GM23248 (cell line): ENCODE results near the gene MXRA8. TPM values are rescaled to one million over a fixed set of nuclear protein-coding genes. Genes with fewer than 3 reads are reported as not detected.

Source experiments
- DNase-seq: peaks from one replicate; pipeline ENCODE4 v3.0.0-alpha.2; 2015
- H2AFZ ChIP-seq: fragments of 200-600 bp; sonication (generic); 2 replicates; pipeline ENCODE4 v1.6.1; 2016; ENCODE audit warnings: antibody characterized with exemption
- H3F3A ChIP-seq: fragments of 200-600 bp; sonication (generic); 2 replicates; pipeline ENCODE4 v1.6.1; 2016; ENCODE audit warnings: mild to moderate bottlenecking, antibody characterized with exemption, mixed run types; ENCODE audit not compliant: insufficient read depth
- H3K27ac ChIP-seq: fragments of 200-600 bp; sonication (generic); 2 replicates; pipeline ENCODE4 v1.5.1; 2016; ENCODE audit warnings: mild to moderate bottlenecking
- H3K27me3 ChIP-seq: fragments of 200-600 bp; sonication (generic); replicated peaks from 2 replicates; pipeline ENCODE4 v1.6.1; 2016; ENCODE audit warnings: mild to moderate bottlenecking; ENCODE audit not compliant: insufficient read depth
- H3K36me3 ChIP-seq: fragments of 200-600 bp; sonication (generic); 2 replicates; pipeline ENCODE4 v1.6.1; 2016; ENCODE audit warnings: low read depth, mild to moderate bottlenecking
- H3K4me1 ChIP-seq: fragments of 200-600 bp; sonication (generic); 2 replicates; pipeline ENCODE4 v1.6.1; 2016; ENCODE audit warnings: mild to moderate bottlenecking; ENCODE audit not compliant: insufficient read depth
- H3K4me2 ChIP-seq: fragments of 200-600 bp; sonication (generic); one replicate; pipeline ENCODE4 v1.6.1; 2016; ENCODE audit warnings: mild to moderate bottlenecking; ENCODE audit not compliant: unreplicated experiment
- H3K4me3 ChIP-seq: fragments of 200-600 bp; sonication (generic); 2 replicates; pipeline ENCODE4 v1.5.1; 2016; ENCODE audit warnings: mild to moderate bottlenecking
- H3K79me2 ChIP-seq: fragments of 200-600 bp; sonication (generic); 2 replicates; pipeline ENCODE4 v1.6.1; 2016; ENCODE audit warnings: mild to moderate bottlenecking; ENCODE audit not compliant: insufficient read depth
- H3K9ac ChIP-seq: fragments of 200-600 bp; sonication (generic); 2 replicates; pipeline ENCODE4 v1.6.1; 2016; ENCODE audit warnings: mild to moderate bottlenecking
- H3K9me2 ChIP-seq: fragments of 200-600 bp; sonication (generic); 2 replicates; pipeline ENCODE4 v1.6.1; 2016; ENCODE audit warnings: mixed run types, mild to moderate bottlenecking, moderate library complexity; ENCODE audit not compliant: insufficient read depth
- H3K9me3 ChIP-seq: fragments of 200-600 bp; sonication (generic); one replicate; pipeline ENCODE4 v1.6.1; 2017; ENCODE audit warnings: low read depth
- H4K20me1 ChIP-seq: fragments of 200-600 bp; sonication (generic); 2 replicates; pipeline ENCODE4 v1.6.0; 2016; ENCODE audit not compliant: insufficient read depth
- EZH2 ChIP-seq: fragments of 200-600 bp; sonication (generic); IDR thresholded peaks from 2 replicates; pipeline ENCODE4 v1.6.1; 2018; ENCODE audit warnings: antibody characterized with exemption, mild to moderate bottlenecking; ENCODE audit not compliant: insufficient read depth, poor library complexity, severe bottlenecking
- EZH2phosphoT487 ChIP-seq: fragments of 200-600 bp; sonication (generic); IDR thresholded peaks from 2 replicates; pipeline ENCODE4 v1.6.1; 2018; ENCODE audit warnings: antibody characterized with exemption, moderate library complexity, mild to moderate bottlenecking, low read depth; ENCODE audit not compliant: insufficient read depth
- WGBS, 2 experiments: methylation state at CpG; one replicate each; pipeline ENCODE4 v1.1.6; 2015 to 2017; ENCODE audit warnings: low lambda C conversion rate in 2 of 2, low coverage in 1 of 2; ENCODE audit errors: missing lambda C conversion rate in 2 of 2; 5-methylcytosine and 5-hydroxymethylcytosine counted together
- in situ Hi-C: fragments of 300-500 bp; cut with MboI; formaldehyde crosslinking; loops from 2 replicates; pipeline ENCODE4 v1.15.0; 2020
- polyA plus RNA-seq: library from polyadenylated mRNA; unstranded; fragments of >200 nt; fragmentation: Nextera tagmentation; extraction: Ambion mirVana; gene quantifications from 2 replicates; pipeline ENCODE4 v1.2.1, GENCODE V29; 2016
- total RNA-seq: library from RNA; depleted of rRNA; stranded (reverse); fragments of >200 nt; shearing (Covaris generic); gene quantifications from 2 replicates; pipeline ENCODE4 v1.2.3, GENCODE V29; 2014

Gene MXRA8
- total and polyA plus RNA-seq, 2 experiments from 2014 or later, result 584 to 1,228 TPM

DNA sequence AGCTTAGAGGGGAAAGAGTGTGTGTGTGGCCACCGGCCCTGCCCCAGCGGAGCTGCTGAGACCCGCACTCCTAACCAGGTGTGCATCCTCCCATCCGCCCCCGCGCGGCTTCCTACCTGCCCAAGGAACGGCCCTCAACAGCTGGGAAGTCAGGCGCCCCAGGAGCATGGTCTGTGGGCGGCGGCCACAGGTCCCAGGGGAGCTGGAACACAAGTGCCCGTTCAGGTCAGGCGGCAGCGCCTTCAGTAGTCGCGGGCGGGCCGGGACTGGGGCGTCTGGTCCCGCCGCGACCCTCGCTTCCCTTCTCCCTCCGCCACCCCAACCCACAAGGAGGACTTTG lies 16.2 kb upstream of the MXRA8 start:
- Histone ChIP-seq H3K4me1 (peaks cover 9% of the 10 kb centered on the region), H2AFZ (peak overlapping the region; percentile 54), H4K20me1 (no peaks in the 10 kb centered on the region), H3K9me2 (no peaks in the 10 kb centered on the region), H3K4me3 (peak overlapping the region; percentile 85), H3K4me2 (peak overlapping the region; percentile 53), H3K9me3 (no peaks in the 10 kb centered on the region), H3K36me3 (no peaks in the 10 kb centered on the region), H3K79me2 (peaks cover 52% of the 10 kb centered on the region), H3K27me3 (no peaks in the 10 kb centered on the region), H3F3A (peaks cover 18% of the 10 kb centered on the region; the same call in 1 of the 2 replicates), H3K9ac (peak overlapping the region; percentile 98), H3K27ac (peak overlapping the region; percentile 93)
- peak; percentile 57 for DNase-seq
- TF ChIP-seq EZH2phosphoT487, result no peak
- TF ChIP-seq EZH2, result no peak
- 1% methylated on average over 14 to 21 of the region's 24 CpGs for WGBS, 2 experiments
- in situ Hi-C loops, result no loop called here

DNA sequence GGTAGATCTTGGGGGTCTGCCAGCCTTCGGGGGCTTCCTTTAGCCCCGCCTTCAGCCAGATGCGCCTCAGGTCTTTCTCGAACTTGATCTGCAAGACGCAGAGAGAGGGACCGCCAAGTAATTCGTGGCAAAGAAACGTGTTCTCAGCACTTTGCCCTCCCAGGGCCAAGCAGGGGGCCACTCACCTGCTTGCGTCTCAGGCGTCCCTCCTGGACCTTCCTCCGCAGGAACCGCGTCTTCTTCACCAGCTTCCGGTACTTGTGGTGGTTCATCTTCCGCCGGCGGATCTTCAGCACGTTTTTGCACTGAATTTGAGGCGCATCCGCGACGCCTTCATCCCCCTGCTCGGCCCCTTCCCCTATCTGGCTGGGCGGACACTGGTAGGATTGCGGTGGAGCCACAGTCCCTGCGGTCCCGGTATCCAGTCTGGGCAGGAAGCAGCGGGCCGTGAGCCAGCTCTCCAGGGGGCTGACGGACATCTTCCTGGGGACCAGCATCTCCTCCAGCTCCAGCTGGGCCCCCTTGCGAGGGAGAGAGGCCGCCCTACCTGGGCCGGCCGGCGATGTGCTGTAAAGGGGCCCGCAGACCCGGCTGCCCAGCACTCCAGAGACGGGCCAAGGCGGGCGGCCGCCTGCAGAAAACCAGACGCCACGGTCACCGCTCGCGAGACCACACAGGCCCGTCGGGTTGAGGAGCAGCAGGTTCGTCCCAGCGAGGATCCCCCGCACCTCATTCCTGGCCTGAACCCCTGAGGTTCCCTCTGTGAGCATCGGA lies 15.6 kb upstream of the MXRA8 start:
- Histone ChIP-seq H3K36me3 (no peaks in the 10 kb centered on the region), H3K4me1 (peaks cover 9% of the 10 kb centered on the region), H3K4me2 (peak overlapping the region; percentile 53), H3K79me2 (peaks cover 50% of the 10 kb centered on the region), H2AFZ (no peak overlapping the region), H4K20me1 (no peaks in the 10 kb centered on the region), H3F3A (peaks cover 18% of the 10 kb centered on the region; the same call in 1 of the 2 replicates), H3K27ac (peak overlapping the region; percentile 93), H3K9me3 (no peaks in the 10 kb centered on the region), H3K9me2 (no peaks in the 10 kb centered on the region), H3K9ac (peak overlapping the region; percentile 98), H3K27me3 (no peaks in the 10 kb centered on the region), H3K4me3 (peak overlapping the region; percentile 85)
- DNase-seq, result peak; percentile 48
- TF ChIP-seq EZH2 (no peak), EZH2phosphoT487 (no peak)
- in situ Hi-C loops, result no loop called here
- 60 to 63% methylated on average over 41 to 42 of the region's 52 CpGs for WGBS, 2 experiments

DNA sequence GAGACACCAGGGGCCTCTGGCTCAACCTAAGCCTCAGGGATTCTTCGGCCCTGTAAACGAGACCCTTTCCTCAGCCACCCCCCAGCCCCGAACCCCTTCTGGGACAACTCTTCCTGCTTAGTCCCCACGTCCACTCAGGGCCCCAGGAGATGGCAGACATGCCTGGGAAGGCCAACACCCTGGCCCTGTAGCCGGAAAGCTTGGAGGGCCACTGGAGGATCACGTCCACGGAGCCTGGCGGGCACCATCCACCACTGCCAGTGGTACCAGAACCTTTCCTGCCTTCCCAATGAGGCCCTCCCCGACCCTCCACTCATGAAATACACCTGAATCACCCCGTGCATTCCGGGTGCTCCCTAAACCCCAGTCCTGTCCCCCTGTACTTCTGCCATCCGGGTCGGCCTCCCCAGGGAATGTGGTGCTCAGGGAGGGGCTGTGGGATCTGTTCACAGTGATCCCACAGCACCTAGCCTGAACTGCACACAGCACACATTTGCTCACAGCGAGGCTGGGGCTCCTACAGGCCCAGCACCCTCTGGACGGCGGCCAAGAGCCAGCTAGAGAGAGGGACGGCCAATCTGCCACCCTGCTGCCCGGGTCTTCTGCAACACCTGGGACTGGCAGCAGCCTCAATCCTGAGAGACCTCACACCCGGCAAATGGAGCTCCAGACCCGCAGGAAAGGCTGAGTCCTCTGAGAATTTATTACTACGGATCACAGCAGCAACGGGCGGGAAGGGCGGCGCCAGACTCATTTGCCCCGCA lies 14.9 kb upstream of the MXRA8 start:
- in situ Hi-C loops, result no loop called here
- 83 to 89% methylated on average over 23 to 25 of the region's 26 CpGs for WGBS, 2 experiments
- H2AFZ ChIP-seq, result no peak overlapping the region
- no peaks in the 10 kb centered on the region for H3K9me2 ChIP-seq
- peaks cover 9% of the 10 kb centered on the region for H3K4me1 ChIP-seq
- no peaks in the 10 kb centered on the region for H3K27me3 ChIP-seq
- H3K79me2 ChIP-seq, result peaks cover 45% of the 10 kb centered on the region
- H3K9me3 ChIP-seq, result no peaks in the 10 kb centered on the region
- H3F3A ChIP-seq, result peaks cover 18% of the 10 kb centered on the region; the same call in 1 of the 2 replicates
- H3K27ac ChIP-seq, result no peak overlapping the region
- peak overlapping the region; percentile 98; the same call in 1 of the 2 replicates for H3K9ac ChIP-seq
- no peak for TF ChIP-seq EZH2
- TF ChIP-seq EZH2phosphoT487, result no peak
- no peaks in the 10 kb centered on the region for H4K20me1 ChIP-seq
- peak overlapping the region; percentile 53 for H3K4me2 ChIP-seq
- DNase-seq, result no peak
- peak overlapping the region; percentile 85 for H3K4me3 ChIP-seq
- H3K36me3 ChIP-seq, result no peaks in the 10 kb centered on the region

DNA sequence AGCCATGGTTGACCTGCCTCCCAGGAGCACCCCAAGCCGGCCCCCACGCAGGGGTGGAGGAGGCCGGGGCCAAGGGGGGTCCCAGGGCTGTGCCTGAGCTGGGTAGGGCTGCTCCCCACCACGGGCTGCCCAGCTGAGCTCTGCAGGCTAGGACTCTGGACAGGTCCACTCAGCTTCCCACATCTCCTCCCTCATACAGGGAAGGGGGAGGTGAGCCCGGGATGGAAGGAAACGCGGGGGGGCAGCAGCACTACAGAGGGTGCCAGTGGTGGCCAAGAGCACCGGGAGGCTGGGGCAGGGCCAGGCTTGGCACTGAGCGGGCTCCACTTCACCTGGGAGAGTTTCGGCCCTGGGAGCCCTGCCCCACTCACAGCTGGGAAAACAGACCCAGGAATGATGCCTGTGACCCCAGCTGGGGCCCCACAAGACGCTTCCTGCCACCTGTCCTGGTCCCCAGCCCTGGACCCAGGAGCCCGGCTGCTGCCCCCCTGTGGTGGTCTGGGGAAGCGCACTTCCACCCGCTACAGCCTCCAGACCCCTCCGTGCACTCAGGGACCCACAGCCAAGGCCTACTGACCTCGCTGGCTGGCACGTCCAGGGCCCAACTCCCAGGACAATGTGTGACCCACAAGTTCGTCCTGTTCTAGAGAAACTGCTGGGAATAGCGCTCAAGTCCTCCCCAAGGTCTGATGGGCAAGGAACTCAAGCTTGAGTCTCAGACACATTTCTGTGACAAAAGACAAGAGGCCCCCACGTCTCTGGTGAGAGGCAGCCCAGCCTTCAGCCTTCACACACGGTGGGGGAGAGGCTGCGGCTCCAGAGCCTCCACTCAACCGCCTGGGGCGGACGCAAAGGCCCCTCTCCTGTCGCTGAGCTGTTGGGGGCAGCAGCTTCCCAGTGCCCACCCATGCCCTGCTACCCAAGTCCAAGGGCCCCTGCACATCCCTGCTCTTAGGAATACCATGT lies 13.7 kb upstream of the MXRA8 start:
- no peaks in the 10 kb centered on the region for H3K36me3 ChIP-seq
- no peak overlapping the region for H3K4me2 ChIP-seq
- H3K9ac ChIP-seq, result peak overlapping the region; percentile 98; the same call in 1 of the 2 replicates
- peaks cover 45% of the 10 kb centered on the region for H3K79me2 ChIP-seq
- TF ChIP-seq EZH2phosphoT487, result no peak
- no peak for TF ChIP-seq EZH2
- no peaks in the 10 kb centered on the region for H3K9me3 ChIP-seq
- peak; percentile 64 for DNase-seq
- in situ Hi-C loops, result no loop called here
- H3K4me1 ChIP-seq, result peaks cover 9% of the 10 kb centered on the region
- H3F3A ChIP-seq, result peaks cover 12% of the 10 kb centered on the region; the same call in 1 of the 2 replicates
- no peak overlapping the region for H2AFZ ChIP-seq
- H3K27me3 ChIP-seq, result no peaks in the 10 kb centered on the region
- 32 to 38% methylated on average over 25 to 26 of the region's 26 CpGs for WGBS, 2 experiments
- H3K4me3 ChIP-seq, result no peak overlapping the region
- no peaks in the 10 kb centered on the region for H4K20me1 ChIP-seq
- H3K9me2 ChIP-seq, result no peaks in the 10 kb centered on the region
- no peak overlapping the region for H3K27ac ChIP-seq
